Psoas muscle (tissue), 8 donors: ENCODE data around the gene MSANTD7. TPM values are rescaled to one million over a fixed set of nuclear protein-coding genes. Genes with fewer than 3 reads are reported as not detected.

Experiments used
- ATAC-seq, 4 donors: fragments of 200-7000 bp; cut with Tn5 transposase; one replicate each; pipeline ENCODE4 v1.9.1; 2020; ENCODE audit warnings: moderate library complexity in 3 of 4, mild to moderate bottlenecking in 2 of 4
- DNase-seq, 2 donors: peaks; one replicate each; pipeline ENCODE4 v3.0.0-alpha.2; 2020
- H3K27ac ChIP-seq: fragments of 200-600 bp; one replicate; pipeline ENCODE4 v1.8.0; 2022
- H3K27me3 ChIP-seq, 3 donors: fragments of 200-600 bp in 1 of 3; one replicate each; pipeline versions ENCODE4 v1.6.1 to v1.8.0; 2013 to 2022; ENCODE audit warnings: low read length in 2 of 3, mild to moderate bottlenecking in 2 of 3, moderate library complexity in 1 of 3; ENCODE audit not compliant: insufficient read depth in 3 of 3
- H3K36me3 ChIP-seq, 2 donors: fragments of 200-600 bp in 1 of 2; one replicate each; pipeline versions ENCODE4 v1.6.1 to v1.8.0; 2013 to 2022; ENCODE audit warnings: low read depth in 1 of 2, mild to moderate bottlenecking in 1 of 2, moderate library complexity in 1 of 2; ENCODE audit not compliant: insufficient read depth in 1 of 2
- H3K4me1 ChIP-seq: fragments of 200-600 bp; one replicate; pipeline ENCODE4 v1.8.0; 2022
- H3K4me3 ChIP-seq: fragments of 200-600 bp; one replicate; pipeline ENCODE4 v1.8.0; 2022; ENCODE audit warnings: mild to moderate bottlenecking
- H3K9me3 ChIP-seq: fragments of 200-600 bp; one replicate; pipeline ENCODE4 v1.8.0; 2022
- CTCF ChIP-seq: fragments of 200-600 bp; IDR thresholded peaks from one replicate; pipeline ENCODE4 v1.8.0; 2022; ENCODE audit warnings: antibody characterized with exemption
- WGBS, 3 donors: extraction: QIAGEN DNeasy Blood & Tissue Kit; methylation state at CpG; one replicate each; pipeline versions ENCODE4 v1.1.6 to v1.1.7; 2013; 5-methylcytosine and 5-hydroxymethylcytosine counted together
- intact Hi-C, 2 donors: fragments of 100-400 bp; cut with DNase I; formaldehyde crosslinking; loops; one replicate each; pipeline versions ENCODE4 v1.11.0 to v1.14.2; 2022
- long read RNA-seq, 2 donors: library from polyadenylated mRNA; unstranded; transcript quantifications; one replicate each; pipeline ENCODE4 v2.0.0, GENCODE V29; 2021
- polyA plus RNA-seq, 3 donors: library from polyadenylated mRNA; stranded (reverse); fragments of 200-250 nt; gene quantifications; one replicate each; pipeline ENCODE4 v1.2.3, GENCODE V29; 2013
- total RNA-seq, 4 donors: library from RNA; stranded (reverse); fragmentation: NEBNext Ultra II Directional in 2 of 4; extraction: Animal tissue kit (Norgen Biotek cat#: 25700) in 2 of 4; gene quantifications; one replicate each; pipeline versions ENCODE4 v1.2.1 to v1.2.4, GENCODE V29; 2021 to 2023
- donor health status: healthy with polysubstance abuse.
- donor health status: DM: no; HTN: no; CAD: no; lungs with moderate emphysema.
- donor health status: Bipolar disorder and iron deficiency.
- donor health status: healthy.
- donor health status: DM: yes; HTN: yes; CAD: no.
- donor health status: DM: no; HTN: no; CAD: no.
- donor health status: DM: no; HTN: no; CAD: no.
- donor health status: DM: yes; HTN: yes; CAD: no.

The MSANTD7 gene
- total RNA-seq: 1 to 10 TPM; 4.0 to 7.0 (median 5.8) TPM
- 1 to 10 TPM; 3.4 to 9.7 (median 5.8) TPM for polyA plus RNA-seq
- long read RNA-seq, donor 1, full-length matches to known transcripts: 5 of 5 reads
- long read RNA-seq, donor 1, partial matches to known transcripts: 0 of 5 reads
- long read RNA-seq, donor 1, other reads (novel, unspliced or antisense): 0 of 5 reads
- long read RNA-seq, donor 2, full-length matches to known transcripts: 24 of 25 reads
- long read RNA-seq, donor 2, partial matches to known transcripts: 1 of 25 reads
- long read RNA-seq, donor 2, other reads (novel, unspliced or antisense): 0 of 25 reads

- 0 to 1% (median 0%) methylated on average over 72 of the region's 72 CpGs for WGBS, 3 donors
- DNase-seq (peak; percentile 99 to 100), ATAC-seq (peak; percentile 95 to 98 (median 96))
- no peaks in the 10 kb centered on the region for H3K9me3 ChIP-seq
- intact Hi-C loops: loop anchor here (1.0 to 10.0 kb wide), 6 partner anchors 39 to 329 kb away; partner anchors contain the start of genes NMT2 (in 2 of the 2), MEIG1 (in 1 of the 2) and SUV39H2 (in 1 of the 2)
- H3K36me3 ChIP-seq: peaks cover 11 to 48% of the 10 kb centered on the region in 2 donors
- TF ChIP-seq CTCF: no peak
- peaks cover 18% of the 10 kb centered on the region for H3K4me1 ChIP-seq
- H3K27ac ChIP-seq: peak within 1 kb of the TSS; percentile 97
- peak within 1 kb of the TSS; percentile 79 for H3K4me3 ChIP-seq
- no peaks in the 10 kb centered on the region for H3K27me3 ChIP-seq
Observed at GRCh38 chr10:14837757-14838581, at the start of gene MSANTD7, which contains the start of the genes CDNF and HSPA14. TSS of gene MSANTD7 (plus strand) at chr10:14838306. CDS start at chr10:14842285, 3,979 bp downstream. TSS of gene CDNF (minus strand) at chr10:14838037. CDS start at chr10:14837946, 91 bp downstream. TSS of gene HSPA14 (plus strand) at chr10:14838306. CDS start at chr10:14838403, 97 bp downstream.

GRCh38 chr10:14798636-14799035 is 39.5 kb upstream of the MSANTD7 start:
- H3K9me3 ChIP-seq: no peaks in the 10 kb centered on the region
- no peak for DNase-seq
- H3K27ac ChIP-seq: no peak overlapping the region
- no peak overlapping the region for H3K4me3 ChIP-seq
- WGBS, 3 donors: 29 to 44% (median 33%) methylated on average over 5 of the region's 5 CpGs
- intact Hi-C loops: no loop called here
- no peaks in the 10 kb centered on the region for H3K36me3 ChIP-seq
- H3K4me1 ChIP-seq: no peaks in the 10 kb centered on the region
- no peak for TF ChIP-seq CTCF
- no peak for ATAC-seq
- no peaks in the 10 kb centered on the region for H3K27me3 ChIP-seq

DNA sequence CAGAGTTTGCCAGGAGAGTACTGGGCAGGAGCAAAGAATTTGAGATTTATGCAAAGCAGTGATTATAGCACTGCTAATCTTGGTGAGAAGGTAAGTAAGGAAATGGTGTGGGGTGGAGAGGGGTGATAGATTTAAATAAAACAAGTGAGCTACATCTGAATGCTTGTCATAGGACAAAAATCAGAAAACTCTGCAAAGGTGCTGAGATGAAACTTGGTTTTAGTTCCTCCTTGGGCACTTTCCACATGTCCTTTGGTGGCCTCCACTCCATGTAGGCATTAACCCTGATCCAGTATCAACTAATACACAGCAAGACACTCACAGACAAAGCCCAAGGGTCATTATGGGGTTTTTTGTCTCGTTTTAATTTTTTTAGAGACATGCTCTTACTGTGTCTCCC is 37.7 kb upstream of the MSANTD7 start:
- Histone ChIP-seq H3K27me3 (peaks cover 0 to 2% (median 0%) of the 10 kb centered on the region in 3 donors), H3K36me3 (no peaks in the 10 kb centered on the region), H3K4me1 (no peaks in the 10 kb centered on the region), H3K4me3 (no peak overlapping the region), H3K9me3 (no peaks in the 10 kb centered on the region), H3K27ac (no peak overlapping the region)
- intact Hi-C loops: no loop called here
- WGBS, 3 donors: 38 to 53% (median 50%) methylated on average over 1 of the region's 1 CpG
- no peak for ATAC-seq
- DNase-seq: no peak
- no peak for TF ChIP-seq CTCF

DNA sequence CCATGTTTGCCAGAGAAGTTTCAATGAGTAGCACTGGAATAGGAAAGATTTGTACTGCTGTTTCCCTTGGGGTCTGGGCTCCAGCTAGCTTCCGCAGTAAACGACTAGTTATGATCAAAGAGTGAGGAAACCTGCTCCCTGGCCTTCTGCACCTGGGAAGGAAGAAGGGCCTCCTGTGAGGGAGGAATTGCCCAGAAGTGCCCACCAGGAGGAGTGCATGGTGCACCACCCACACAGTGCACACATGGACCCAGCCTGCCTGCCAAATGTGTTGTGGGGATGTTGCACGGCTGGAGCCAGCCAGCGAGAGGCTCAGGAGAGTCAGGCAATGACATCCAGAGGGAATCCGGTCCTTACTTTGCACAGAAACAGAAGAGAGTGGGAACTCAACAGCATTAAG is 36.4 kb upstream of the MSANTD7 start:
- no peak overlapping the region for H3K4me3 ChIP-seq

More for the DNA sequence above, 36.4 kb upstream of the MSANTD7 start:
- Histone ChIP-seq H3K36me3 (no peaks in the 10 kb centered on the region), H3K27me3 (peaks cover 0 to 2% (median 0%) of the 10 kb centered on the region in 3 donors), H3K27ac (no peak overlapping the region), H3K4me1 (no peaks in the 10 kb centered on the region), H3K9me3 (no peaks in the 10 kb centered on the region)
- ATAC-seq (no peak), DNase-seq (no peak)
- 25 to 39% (median 31%) methylated on average over 5 of the region's 5 CpGs for WGBS, 3 donors
- intact Hi-C loops: no loop called here
- no peak for TF ChIP-seq CTCF
